ENCODE data around the gene MRPL3.
A peak's percentile ranks its signal among the peaks of the same experiment; 100 is the strongest.

The MRPL3 gene
- 57.5 to 64.4 reads per million in 2 donors for total RNA-seq

DNA sequence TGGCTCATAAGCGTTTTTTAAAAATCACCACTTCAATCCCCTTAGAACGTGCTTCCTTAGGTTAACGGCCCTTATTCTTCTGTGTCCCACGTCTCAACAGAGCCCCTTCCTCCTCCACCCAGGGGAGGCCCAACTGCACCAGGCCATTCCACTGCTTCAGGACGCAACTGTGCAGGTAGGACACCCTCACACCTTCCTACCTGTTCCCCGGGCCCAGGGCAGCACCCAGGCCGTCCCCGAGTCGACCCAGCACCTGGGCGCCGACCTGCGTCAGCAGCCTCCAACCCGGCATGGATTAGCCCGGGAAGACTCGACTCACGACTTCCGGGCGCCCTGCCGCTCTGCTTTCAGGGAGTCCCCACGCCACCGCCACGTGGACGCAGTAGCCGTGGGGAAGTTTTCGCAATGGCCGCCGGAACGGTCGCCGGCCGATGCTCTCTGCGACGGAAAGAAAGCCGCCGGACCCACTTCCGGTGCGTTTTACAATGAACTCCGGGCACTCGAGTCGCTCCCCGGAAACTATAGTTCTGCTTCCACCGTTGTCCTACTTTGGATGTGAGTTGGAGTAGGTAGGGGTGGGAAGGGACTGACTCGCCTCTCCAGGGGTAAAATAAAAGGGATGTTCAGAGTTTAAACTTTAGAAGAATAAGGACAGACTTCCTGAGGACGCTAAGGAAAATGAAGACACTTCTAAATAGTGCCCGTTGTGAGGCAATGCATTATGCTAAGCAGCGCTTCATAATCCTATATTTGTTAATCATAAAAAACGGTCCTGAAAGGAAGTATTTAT is at the start of gene MRPL3:
Gene MRPL3 (minus strand): TSS at position 442 of the 790 bp plus-strand sequence. CDS start 150 bp downstream, at position 292.
- peak; percentile 61 for DNase-seq

DNA sequence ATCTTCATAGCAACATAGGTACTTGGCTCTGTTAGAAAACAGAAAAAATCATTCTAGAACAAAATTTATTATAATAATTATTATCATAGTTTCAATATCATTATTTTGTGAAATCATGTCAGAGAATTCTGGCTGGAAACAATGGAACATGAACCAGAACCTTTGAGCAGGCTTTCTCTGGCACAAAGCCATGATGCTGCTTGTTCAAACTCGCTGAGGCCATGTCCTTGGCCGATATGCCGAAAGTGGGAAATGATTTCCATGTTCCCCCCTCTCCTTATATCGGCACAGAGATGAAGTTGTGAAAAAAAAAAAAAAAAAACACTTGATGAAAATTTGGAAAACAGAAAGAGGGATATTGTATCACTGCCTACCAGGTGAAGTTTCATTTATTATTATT is 49.0 kb upstream of the MRPL3 start:
- no peak for DNase-seq

DNA sequence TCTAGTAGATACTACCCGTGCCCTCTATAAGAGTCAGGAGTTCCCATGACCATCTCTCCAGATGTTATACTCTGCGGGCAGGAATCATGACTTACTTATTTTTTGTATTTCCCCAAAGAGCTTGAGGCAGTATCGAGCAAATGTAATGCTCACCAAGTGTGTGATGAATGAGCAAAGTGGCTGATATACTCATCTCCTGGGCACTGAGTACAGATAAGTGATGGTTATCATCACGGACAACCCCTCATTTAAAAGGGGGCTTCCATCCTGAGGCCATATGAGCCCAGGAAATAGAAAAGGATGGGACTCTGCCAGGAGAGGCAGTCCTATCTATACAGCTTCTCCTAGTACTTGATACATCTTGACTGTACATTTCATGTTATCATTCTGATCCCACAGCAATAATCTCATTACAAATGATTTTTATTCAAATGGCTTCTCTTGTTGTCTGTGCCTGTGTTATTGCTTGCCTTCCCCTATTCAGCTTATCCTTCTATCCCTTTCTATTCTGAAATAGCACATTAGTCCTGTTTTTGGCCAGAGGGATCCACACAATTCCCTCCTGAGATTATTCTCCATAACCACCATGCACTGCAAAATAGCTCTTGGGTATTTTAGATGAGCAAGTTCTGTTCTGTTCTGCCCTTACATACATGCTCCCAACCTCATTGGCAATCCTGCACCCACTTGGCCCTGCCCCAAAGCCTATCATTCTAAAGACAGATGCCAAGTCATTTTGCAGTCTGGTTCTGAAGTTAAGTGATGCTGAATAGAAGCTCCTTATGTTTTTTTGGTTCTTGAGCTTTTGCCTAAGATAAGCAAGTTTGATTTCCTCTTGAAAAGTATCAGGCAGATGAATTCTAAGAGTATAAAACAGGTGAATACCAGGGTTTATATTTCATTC is 48.0 kb upstream of the MRPL3 start:
- DNase-seq, result no peak

DNA sequence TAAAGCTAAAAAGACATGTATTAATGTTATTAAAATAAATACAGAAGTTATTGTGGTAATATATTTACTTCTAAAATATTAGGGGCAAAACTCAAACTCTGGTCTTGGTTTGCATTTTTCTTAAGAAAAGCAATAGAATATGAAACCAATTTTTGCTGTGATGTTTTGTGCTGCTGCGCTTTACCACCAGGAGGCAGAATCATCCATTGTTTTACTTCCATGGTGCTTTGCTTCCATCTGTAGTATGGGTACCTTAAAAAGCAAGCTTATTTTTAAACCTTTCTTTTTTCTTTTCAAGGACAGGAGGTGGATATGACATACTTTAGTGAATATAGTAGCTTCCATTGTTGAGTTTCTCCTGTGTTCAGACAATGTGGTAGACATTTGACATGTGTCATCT is 46.6 kb upstream of the MRPL3 start:
- DNase-seq, result no peak

DNA sequence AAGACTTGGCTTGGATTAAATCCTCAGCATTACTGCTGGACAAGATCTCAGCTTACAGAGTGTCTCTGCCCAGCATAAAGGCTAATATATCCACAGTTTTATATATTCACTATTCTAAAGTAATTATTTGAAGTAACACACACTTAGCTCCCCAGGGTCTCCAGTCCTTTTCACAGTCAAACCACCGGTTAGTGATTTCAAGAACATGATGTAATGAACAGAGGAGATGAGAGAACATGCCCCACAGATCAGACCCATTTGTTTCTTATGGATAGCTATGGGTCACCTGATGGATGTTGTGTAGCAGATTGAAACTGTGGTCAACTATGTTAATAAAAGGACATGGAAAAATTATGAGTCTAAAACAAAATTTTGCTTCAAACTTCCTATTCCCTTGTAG is 44.8 kb upstream of the MRPL3 start:
- DNase-seq, result no peak

DNA sequence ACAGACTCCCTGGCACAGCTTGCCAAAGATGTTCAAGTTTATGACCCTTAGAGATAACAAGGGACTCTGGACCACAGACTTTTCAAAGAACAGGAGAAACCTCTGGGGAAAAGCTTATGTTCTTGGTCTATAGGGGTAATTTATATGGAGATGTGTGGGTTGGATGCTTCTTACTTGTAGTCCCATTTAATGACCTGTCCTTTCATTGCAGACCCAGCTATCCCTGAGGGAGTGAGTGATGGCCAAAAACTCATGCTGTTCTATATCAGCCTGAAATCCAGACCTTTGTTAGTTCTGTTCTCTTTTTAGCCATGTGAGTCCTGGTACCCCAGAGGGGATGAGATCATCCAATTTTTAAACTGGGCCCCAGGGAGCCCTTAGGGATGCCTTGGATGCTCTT is 43.7 kb upstream of the MRPL3 start:
- no peak for DNase-seq

DNA sequence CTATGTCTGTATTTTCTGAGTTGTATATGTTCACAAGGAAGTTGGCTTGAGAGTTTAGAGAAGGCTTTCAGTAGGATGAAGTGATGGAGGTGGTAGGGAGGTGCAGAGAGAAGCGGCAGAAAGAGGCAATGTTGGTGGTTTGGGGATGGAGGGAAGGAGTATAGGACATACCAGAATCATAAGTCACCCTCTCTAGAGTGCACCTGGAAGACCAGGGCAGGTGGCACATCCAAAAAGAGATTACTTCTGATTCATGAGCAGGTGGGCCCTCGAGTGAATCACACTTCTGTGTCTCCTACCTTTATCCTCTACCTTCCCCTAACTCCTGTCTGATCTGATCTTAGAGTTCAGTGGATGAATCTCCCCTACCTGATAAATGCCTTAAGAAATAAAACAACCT is 41.8 kb upstream of the MRPL3 start:
- no peak for DNase-seq

DNA sequence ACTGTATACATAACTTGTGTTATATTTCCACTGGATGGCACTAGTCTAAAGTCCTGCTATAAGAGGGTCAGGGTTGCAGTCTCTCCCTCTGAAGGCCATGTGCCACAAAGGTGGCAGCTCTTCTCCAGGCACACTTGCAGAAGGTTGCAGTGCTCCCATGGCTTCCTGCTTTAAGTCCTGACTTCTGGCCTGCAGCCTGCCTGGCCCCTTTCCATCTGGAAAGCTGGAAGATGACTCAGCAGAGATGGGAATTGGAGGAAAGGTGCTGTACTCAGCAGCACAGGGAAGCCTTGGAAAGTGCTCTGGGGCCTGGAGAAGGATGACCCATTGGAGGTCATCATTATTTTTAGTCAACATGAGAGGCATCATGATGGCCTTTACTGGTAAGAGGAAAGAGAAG is 40.9 kb upstream of the MRPL3 start:
- DNase-seq, result no peak

DNA sequence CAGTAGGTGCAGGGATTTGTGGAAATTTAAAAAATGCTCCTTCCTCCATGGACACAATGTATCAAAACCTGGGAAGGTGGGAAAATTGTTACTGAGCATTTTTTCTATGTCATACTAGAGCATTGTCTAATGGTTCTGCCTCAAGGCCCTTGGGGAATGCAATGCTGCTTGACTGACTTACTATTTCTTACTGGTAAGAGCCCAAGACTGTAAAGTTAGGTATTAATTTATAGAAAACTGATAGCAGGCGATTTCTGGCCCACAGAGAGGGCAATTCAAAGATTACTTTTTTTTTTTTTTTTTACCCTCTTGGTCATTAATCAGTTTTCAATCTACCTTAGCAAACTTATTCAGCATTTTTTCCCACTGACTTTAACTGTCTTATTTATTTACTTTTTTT is 38.5 kb upstream of the MRPL3 start:
- no peak for DNase-seq

DNA sequence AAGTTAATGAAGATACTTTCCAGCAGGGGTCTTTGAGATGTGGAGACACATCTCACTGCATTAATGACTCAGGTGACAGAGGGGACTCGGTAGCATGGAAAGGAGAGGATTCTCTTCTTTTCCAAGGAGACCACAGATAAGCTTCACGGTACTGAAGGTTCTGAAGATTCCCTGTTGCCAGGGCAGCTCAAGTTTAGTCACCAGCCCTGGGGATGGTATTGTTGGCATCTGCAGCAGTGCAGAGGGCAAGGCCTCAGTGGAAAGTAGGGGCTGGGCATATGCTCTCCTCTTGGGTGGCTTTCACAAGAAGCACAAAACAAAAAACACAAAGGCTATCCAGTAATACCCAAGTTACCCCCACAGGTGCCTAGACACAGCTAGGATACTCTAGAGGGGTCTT is 38.0 kb upstream of the MRPL3 start:
- DNase-seq, result no peak

DNA sequence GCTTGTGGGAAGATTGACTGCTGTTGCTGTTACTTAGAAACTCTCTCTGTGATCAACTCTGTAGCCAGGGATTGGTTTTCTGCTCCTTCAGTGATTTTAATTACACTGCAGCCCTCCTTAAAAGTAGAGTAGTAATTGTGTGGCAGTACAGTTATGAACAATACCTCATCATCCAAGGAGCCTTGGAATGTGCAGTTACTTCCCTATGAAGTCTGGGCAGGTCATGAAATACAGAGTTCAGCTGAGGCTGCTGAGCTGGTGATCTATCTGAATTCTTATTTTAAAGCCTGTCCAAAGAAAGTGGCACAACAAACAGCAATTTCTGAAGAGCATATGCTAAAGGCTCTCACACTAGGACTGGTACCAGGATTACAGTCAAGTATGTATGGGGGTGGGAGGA is 37.4 kb upstream of the MRPL3 start:
- DNase-seq, result no peak

DNA sequence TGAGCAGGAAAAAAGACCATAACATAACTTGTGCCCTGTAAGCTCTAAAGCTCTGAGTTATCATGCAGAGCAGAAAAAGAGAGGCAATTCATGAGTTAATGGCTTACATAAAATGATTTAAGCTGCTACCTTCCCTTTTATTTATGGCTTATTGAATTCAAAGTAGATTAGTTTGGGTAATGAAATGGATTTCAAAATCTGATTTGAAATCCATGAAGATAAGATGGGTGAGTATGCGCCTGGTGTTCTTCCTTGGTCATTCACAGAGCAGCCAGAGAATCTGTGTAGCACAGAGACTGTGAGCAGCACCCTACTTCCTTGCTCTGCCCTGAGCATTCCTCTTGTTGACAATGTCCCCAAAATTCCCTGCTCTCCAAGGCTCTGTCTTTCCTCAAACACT is 36.2 kb upstream of the MRPL3 start:
- no peak for DNase-seq

DNA sequence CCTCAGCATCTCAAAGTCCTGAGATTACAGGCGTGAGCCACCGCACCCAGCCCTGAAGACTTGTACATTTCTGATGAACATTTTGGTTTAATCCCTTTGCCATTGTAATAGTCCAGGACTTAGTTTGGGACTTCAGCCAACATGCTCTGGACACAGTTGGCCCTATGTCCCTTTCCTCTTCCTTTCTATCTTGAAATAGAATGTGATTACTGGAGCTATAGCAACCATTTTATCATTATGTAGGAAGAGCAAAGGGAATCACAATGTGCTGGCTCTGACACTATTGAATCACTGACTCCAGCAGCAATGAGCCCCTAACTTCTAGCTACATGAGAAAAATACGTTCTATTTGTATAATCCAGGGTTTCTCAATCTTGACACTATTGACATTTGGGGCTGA is 34.8 kb upstream of the MRPL3 start:
- no peak for DNase-seq

DNA sequence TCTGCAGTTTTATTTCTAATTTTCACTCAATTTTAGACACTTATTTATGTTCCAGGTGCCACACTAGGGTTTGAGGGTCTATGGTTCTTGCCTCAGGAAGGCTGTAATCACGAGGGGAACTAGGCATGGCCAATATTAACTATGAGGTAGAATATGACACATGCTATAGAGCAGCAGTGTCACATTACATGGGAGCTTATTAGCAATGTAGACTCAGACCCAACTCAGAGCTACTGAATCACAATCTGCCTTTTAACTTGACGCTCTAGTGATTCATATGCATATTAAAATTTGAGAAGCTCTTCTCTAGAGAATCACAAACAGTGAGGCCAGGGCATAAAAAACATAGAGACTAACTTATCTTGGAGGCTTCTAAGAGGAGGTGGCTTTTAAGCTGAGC is 32.8 kb upstream of the MRPL3 start:
- DNase-seq, result no peak

DNA sequence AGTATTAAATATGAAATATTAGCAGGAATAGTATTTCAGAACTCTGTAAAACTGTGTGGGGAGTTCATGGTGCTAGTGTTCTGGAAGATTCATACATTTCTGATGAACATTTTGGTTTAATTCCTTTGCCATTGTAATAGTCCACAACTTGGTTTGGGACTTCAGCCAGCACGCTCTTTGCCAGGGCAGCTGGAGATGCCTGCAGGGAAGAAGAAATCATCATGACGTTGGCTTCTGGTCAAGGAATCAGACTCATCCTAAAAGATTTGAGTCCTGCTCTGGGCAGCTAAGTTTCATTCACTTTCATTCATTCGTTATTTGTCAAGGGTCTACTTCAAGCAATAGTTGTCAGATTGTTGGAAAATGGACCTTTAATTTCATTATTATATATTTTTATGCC is 32.4 kb upstream of the MRPL3 start:
- DNase-seq, result no peak

DNA sequence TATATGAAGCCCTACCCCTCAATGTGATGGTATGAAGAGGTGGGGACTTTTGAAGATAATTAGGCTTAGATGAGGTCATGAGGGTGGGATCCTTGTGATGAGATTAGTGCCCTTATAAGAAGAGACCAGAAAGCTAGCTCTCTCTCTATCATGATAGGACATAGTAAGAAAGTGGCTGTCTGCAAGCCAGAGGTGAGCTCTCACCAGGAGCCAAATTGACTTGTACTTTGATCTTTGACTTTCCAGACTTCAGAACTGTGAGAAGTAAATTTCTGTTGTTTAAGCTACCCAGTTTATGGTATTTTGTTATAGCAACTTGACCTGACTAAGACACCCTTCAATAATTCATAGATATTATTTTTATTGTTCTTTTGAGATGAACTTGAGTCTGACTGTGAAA is 29.9 kb upstream of the MRPL3 start:
- no peak for DNase-seq

DNA sequence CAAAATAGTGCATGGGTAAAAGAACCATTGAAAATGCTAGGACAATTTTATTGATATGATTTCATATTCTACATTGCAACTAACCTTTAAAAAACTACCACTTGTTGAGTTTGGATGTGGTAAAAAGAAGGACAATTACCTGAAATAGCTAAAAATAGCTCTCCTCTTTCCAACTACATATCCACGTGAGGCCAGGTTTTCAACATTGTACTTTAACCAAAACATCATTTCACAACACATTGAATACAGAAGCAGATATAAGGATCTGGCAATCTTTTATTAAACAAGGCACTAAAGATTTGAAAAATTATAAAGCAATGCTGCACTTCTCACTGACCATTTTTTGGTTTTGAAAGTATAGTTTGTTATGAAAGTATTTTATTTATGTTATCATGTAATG is 28.1 kb upstream of the MRPL3 start:
- DNase-seq, result no peak

DNA sequence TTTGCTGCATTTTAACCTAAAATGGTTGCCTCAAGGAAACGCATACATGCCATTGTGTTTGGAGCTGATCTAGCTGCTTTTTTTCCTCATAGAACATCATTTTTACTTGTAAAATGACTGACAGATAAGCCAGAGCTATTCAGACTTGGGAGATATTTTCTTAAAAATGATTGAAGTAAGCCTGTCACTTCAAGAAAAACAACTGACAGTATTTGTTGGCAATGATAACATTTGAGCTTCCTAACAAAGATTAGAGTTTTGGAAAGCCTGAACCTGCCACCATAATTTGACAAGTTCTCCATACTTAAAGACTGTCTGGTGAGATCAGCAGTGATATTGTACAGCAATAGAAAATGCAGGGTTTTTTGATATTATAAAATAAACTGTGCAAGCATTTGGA is 27.6 kb upstream of the MRPL3 start:
- no peak for DNase-seq

DNA sequence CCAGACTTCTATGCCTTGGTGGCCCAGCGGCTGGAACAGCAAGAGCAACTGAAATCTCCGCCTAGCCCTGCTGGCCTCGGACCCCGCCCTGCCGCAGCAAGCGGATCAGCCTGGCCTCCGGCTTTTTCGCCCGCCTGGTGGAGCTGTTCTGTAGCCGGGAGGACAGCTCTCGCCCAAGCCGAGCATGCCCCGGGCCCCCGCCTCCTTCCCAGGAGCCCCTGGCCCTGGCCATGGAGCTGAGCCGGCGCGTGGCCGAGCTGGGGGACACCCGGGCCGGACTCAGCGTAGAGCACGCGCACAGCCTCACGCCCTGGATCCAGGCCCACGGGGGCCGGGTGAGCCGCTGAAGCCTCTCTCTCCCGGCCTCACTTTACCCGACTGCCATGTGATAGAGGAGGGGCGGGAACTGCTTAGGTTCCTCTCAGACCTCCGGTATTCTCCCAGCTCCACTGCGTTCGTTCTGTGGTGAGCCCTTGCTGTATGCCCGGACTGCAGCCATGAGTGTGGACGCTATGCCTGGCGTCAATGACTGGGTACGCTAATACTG is 24.1 kb upstream of the MRPL3 start:
- DNase-seq, result no peak

DNA sequence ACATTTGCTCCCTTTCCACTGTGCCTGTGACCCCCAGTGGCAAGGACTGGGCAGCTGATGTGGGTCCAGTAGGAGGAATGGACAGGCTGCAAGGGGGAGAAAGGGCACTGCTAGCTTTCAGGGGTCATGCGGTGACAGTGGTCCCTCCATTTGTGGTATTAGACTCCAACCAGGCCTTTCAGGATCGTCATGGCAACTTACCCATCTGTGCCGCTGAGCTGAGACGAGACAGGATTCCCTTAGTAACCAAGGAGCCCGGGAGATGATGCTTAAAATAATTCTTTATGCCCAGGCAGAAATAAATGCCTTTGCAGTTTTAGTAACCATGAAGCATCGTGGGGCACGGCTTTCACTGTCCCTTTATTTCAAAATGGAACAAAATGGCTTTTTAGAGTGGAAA is 15.9 kb upstream of the MRPL3 start:
- no peak for DNase-seq

DNA sequence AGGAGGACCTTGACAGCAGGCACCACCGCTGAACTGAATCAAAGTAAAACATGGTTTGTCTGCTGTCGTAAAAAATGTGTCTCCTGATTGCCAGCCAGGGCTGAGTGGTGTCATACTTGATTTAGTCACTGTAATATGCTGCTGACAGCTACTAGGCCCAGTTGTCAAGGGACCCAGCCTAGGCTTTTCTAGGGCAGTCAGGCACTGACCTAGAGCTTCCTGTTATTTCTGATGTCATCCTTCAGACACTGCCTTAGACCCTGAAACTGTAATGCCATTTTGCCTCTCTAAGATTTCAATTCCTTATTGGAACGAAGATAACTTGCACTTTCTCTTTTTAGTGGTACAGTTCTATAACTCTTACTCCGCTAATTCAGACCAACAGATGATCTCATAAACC is 2.6 kb upstream of the MRPL3 start:
- DNase-seq, result no peak

DNA sequence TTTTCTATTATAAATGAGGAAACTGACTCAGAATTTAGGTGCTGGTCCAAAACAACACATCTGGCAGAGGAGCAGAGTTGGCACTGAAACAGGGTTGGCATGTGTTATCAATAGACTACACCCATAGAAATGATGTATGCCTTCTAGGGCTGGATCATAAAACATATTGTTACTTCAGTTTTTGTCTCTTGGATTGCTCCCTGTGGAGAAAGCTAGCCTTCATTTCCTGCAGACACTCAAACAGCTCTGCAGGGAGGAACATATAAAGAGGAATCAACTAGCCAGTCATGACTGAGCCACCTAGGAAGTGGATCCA is 507 bp upstream of the MRPL3 start:
- no peak for DNase-seq

DNA sequence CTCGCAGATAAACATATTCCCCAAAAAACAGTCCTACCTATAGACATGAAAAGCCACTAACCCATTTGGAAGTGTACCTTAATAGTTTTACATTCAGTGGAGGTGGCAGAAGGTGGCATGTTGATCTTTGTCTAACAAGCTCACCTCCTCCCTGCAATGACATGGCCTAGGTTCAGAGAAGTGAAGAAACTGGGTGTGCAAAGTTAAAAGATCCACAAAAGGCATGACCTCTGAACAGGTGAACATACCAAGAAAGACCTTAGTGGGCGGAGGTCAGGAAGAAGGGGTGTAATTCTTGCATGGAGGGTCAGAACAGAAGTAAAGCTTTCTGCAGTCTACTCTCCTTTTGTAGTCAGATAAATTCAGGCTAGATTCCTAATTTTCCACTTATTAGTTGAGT is 822 bp downstream of the MRPL3 start:
- DNase-seq, result no peak

DNA sequence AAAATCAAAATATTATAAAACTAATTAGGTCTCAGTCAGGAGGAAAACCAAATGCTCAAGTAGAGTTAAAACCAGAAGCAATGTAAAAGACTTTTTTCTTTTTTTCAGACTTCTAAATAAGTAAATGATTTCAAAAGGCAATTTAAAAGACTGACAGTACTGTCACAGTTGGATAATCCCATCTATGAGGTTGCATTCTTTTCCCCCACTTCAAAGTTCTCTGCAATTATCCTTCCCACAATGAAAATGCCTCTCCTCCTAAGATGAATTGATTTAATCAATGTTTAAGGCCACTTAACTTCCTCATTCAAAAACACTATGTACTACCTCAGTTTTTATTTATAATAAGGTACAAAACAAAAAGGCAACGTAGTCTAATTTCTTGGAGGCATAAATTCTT is 8.1 kb downstream of the MRPL3 start:
- no peak for DNase-seq

Data from activated gamma-delta T cell (primary cell).